Measurements from ENCODE around the gene C4BPB.

The C4BPB gene

GRCh38 chr1:207140536-207140935 lies 51.9 kb downstream of the C4BPB start:
- DNase-seq (ENCODE audit: low spot score), result peak; percentile 72

GRCh38 chr1:207145401-207146058 lies 56.9 kb downstream of the C4BPB start:
- DNase-seq (ENCODE audit: low spot score), result no peak
